ENCODE data around the gene RND1.

Gene RND1

GRCh38 chr12:48828293-48828692 is 37.4 kb downstream of the RND1 start:
- no peak for DNase-seq (ENCODE audit: low spot score)
- TF ChIP-seq CTCF (IDR thresholded peaks at IDR 0.05; ENCODE audit: borderline replicate concordance, control extremely low read depth, extremely low read depth, insufficient read depth, missing control alignments): no peak
- in situ Hi-C loops (cut with MboI; ENCODE audit: low sequenced_read_pairs, unreplicated experiment): no loop called here

GRCh38 chr12:48827513-48828096 is 38.1 kb downstream of the RND1 start:
- in situ Hi-C loops (cut with MboI; ENCODE audit: low sequenced_read_pairs, unreplicated experiment): no loop called here
- TF ChIP-seq CTCF (IDR thresholded peaks at IDR 0.05; ENCODE audit: borderline replicate concordance, control extremely low read depth, extremely low read depth, insufficient read depth, missing control alignments): no peak

GRCh38 chr12:48827026-48827425 is 38.6 kb downstream of the RND1 start:
- no peak for TF ChIP-seq CTCF (IDR thresholded peaks at IDR 0.05; ENCODE audit: borderline replicate concordance, control extremely low read depth, extremely low read depth, insufficient read depth, missing control alignments)
- DNase-seq (ENCODE audit: low spot score): no peak
- in situ Hi-C loops (cut with MboI; ENCODE audit: low sequenced_read_pairs, unreplicated experiment): no loop called here

More at GRCh38 chr12:48827513-48828096, 38.1 kb downstream of the RND1 start:
- DNase-seq (ENCODE audit: low spot score): no peak

- no peak for TF ChIP-seq CTCF (IDR thresholded peaks at IDR 0.05; ENCODE audit: borderline replicate concordance, control extremely low read depth, extremely low read depth, insufficient read depth, missing control alignments)
- in situ Hi-C loops (cut with MboI; ENCODE audit: low sequenced_read_pairs, unreplicated experiment): no loop called here
- DNase-seq (ENCODE audit: low spot score): no peak
These were observed 39.3 kb downstream of the RND1 start for GRCh38 chr12:48826209-48826855.

- TF ChIP-seq CTCF (IDR thresholded peaks at IDR 0.05; ENCODE audit: borderline replicate concordance, control extremely low read depth, extremely low read depth, insufficient read depth, missing control alignments): no peak
- no peak for DNase-seq (ENCODE audit: low spot score)
- in situ Hi-C loops (cut with MboI; ENCODE audit: low sequenced_read_pairs, unreplicated experiment): no loop called here
These were observed 40.8 kb downstream of the RND1 start for GRCh38 chr12:48824905-48825304.

- in situ Hi-C loops (cut with MboI; ENCODE audit: low sequenced_read_pairs, unreplicated experiment): no loop called here
- no peak for TF ChIP-seq CTCF (IDR thresholded peaks at IDR 0.05; ENCODE audit: borderline replicate concordance, control extremely low read depth, extremely low read depth, insufficient read depth, missing control alignments)
- no peak for DNase-seq (ENCODE audit: low spot score)
These were observed 41.6 kb downstream of the RND1 start for GRCh38 chr12:48824112-48824511.

Data from GM13976 (cell line).